ENCODE measurements around the gene COCH.

DNA sequence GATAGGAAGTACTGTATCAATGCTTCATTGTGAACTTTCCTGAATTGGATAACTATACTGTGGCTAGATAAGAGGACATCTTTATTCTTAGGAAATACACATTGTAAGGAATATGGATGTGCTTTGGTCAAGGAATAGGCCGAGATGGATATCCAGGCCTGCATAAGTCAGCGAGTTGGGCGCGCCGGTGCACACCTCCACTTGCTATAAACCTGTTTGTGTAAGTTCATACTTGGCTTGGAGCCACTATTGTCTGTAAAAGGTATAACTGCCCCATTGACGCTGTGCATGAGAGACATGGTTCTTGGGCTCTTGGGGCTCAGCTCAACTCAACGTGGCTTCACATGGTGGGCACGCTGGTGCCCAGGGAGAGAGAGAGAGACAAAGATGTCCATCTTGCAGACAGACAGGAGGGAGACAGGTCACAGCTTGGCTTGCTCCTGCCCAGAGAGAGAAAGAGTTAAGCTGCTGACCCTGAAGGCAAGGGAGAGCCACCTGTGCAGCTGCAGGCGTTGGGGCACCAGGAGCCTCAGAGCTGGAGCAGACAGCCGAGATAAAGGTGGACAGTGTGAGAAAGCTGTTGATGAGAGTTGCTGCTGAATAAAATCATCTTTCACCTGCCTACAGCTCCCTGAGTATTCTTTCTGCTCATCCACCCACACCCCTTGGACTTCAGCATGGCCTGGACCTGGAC lies 34.1 kb upstream of the COCH start:
- TF ChIP-seq, protein P1, sequence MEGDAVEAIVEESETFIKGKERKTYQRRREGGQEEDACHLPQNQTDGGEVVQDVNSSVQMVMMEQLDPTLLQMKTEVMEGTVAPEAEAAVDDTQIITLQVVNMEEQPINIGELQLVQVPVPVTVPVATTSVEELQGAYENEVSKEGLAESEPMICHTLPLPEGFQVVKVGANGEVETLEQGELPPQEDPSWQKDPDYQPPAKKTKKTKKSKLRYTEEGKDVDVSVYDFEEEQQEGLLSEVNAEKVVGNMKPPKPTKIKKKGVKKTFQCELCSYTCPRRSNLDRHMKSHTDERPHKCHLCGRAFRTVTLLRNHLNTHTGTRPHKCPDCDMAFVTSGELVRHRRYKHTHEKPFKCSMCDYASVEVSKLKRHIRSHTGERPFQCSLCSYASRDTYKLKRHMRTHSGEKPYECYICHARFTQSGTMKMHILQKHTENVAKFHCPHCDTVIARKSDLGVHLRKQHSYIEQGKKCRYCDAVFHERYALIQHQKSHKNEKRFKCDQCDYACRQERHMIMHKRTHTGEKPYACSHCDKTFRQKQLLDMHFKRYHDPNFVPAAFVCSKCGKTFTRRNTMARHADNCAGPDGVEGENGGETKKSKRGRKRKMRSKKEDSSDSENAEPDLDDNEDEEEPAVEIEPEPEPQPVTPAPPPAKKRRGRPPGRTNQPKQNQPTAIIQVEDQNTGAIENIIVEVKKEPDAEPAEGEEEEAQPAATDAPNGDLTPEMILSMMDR (IDR thresholded peaks at IDR 0.05 in 4 of 5, conservative IDR thresholded peaks at IDR 0.05 in 1 of 5) = no peak
- no peak for TF ChIP-seq POLR2A (IDR thresholded peaks at IDR 0.05)

Data from gastrocnemius medialis (tissue), 4 donors.